Rectal smooth muscle tissue (tissue), 1 donor: ENCODE measurements around the gene RND1.
"Not testable (repeated sequence)": the region's sequence is repeated elsewhere in the genome, so short reads cannot be mapped to it uniquely, and the experiment has no call there.

Source experiments
- H3K27ac ChIP-seq: one replicate; pipeline ENCODE4 v1.7.0; 2013; ENCODE audit warnings: low read depth, low read length, inconsistent platforms
- H3K27me3 ChIP-seq: one replicate; pipeline ENCODE4 v1.7.0; 2013; ENCODE audit warnings: low read length; ENCODE audit not compliant: control insufficient read depth, insufficient read depth
- H3K36me3 ChIP-seq: one replicate; pipeline ENCODE4 v1.7.0; 2013; ENCODE audit warnings: low read length; ENCODE audit not compliant: control insufficient read depth, insufficient read depth
- H3K4me1 ChIP-seq: one replicate; pipeline ENCODE4 v1.7.0; 2013; ENCODE audit warnings: low read length; ENCODE audit not compliant: control insufficient read depth, insufficient read depth
- H3K4me3 ChIP-seq: one replicate; pipeline ENCODE4 v1.7.0; 2013; ENCODE audit warnings: low read length
- H3K9ac ChIP-seq: one replicate; pipeline ENCODE4 v1.7.0; 2013; ENCODE audit warnings: low read length

The RND1 gene

DNA sequence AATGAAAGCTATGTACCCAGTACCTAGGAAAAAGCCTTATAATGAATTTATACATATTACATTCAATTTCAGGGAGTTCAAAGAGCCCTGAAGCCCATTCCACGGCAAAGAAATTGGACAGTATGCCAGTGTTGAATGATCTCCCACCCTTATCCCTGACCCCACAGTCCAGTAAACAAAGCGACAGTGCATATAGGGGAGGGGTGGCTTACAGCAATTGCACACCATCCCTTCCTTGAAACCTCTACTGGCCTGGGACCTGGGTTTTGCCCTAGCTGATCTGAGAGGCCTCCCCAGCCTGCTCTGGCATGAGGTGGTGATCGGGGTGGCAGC is 17.3 kb upstream of the RND1 start:
- Histone ChIP-seq H3K27ac (no peak overlapping the region), H3K9ac (no peak overlapping the region), H3K27me3 (no peaks in the 10 kb centered on the region)

GRCh38 chr12:48882315-48882687 is 16.6 kb upstream of the RND1 start:
- Histone ChIP-seq H3K36me3 (no peaks in the 10 kb centered on the region), H3K9ac (no peak overlapping the region), H3K4me1 (no peaks in the 10 kb centered on the region), H3K27ac (no peak overlapping the region), H3K27me3 (no peaks in the 10 kb centered on the region), H3K4me3 (no peak overlapping the region)

More for the DNA sequence above, 17.3 kb upstream of the RND1 start:
- H3K4me3 ChIP-seq, result no peak overlapping the region
- no peaks in the 10 kb centered on the region for H3K36me3 ChIP-seq
- H3K4me1 ChIP-seq, result no peaks in the 10 kb centered on the region

- Histone ChIP-seq H3K9ac (no peak overlapping the region), H3K4me1 (no peaks in the 10 kb centered on the region), H3K4me3 (no peak overlapping the region), H3K27me3 (no peaks in the 10 kb centered on the region), H3K36me3 (no peaks in the 10 kb centered on the region), H3K27ac (no peak overlapping the region)
These were observed 16.1 kb upstream of the RND1 start for GRCh38 chr12:48881686-48882314.

- Histone ChIP-seq H3K4me3 (no peak overlapping the region), H3K4me1 (no peaks in the 10 kb centered on the region), H3K27me3 (no peaks in the 10 kb centered on the region), H3K27ac (no peak overlapping the region), H3K36me3 (no peaks in the 10 kb centered on the region), H3K9ac (no peak overlapping the region)
These were observed 15.0 kb upstream of the RND1 start for GRCh38 chr12:48880647-48881046.

DNA sequence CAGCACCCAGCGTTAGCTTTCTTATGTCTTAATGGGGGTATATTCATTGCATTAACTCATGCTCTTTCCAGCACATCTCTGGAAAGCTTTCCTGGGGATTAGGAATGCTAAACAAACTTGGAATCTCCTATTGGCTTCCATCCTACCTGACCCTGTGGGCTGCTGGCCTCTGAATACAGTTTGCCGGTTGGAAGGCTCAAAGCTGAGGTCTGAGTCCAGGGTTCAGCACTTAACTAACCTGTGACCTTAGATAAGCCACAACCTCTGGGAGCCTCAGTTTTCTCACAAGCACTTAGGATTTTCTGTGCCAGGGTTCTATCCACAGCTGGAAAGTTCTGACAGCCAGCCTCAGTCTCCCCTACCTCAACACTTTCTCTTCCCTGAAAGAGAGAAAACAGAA is 12.9 kb upstream of the RND1 start:
- Histone ChIP-seq H3K27me3 (no peaks in the 10 kb centered on the region), H3K9ac (no peak overlapping the region), H3K4me3 (no peak overlapping the region), H3K27ac (no peak overlapping the region), H3K36me3 (no peaks in the 10 kb centered on the region), H3K4me1 (no peaks in the 10 kb centered on the region)

DNA sequence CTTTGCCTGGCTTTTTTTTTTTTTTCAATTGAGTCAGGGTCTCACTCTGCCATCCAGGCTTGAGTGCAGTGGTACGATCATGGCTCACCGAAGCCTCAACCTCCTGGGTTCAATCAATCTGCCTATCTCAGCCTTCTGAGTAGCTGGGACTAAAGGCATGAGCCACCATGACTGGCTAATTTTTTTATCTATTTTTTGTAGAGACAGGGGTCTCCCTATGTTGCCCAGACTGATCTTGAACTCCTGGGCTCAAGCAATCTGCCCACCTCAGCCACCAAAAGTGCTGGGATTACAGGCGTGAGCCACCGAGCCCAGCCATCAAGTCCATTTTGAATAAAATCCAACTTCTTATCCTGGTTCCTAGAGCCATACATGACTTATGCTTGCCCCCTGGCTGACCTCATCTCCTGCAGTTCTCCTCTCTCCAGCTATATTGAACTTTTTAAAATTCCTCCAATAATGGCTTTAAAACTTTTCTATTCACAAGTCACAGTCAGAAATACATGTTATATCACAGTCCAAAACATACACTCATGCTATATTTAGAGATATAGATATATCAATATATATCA is 10.4 kb upstream of the RND1 start:
- Histone ChIP-seq H3K4me1 (no peaks in the 10 kb centered on the region), H3K27me3 (no peaks in the 10 kb centered on the region), H3K4me3 (no peak overlapping the region), H3K27ac (no peak overlapping the region), H3K36me3 (no peaks in the 10 kb centered on the region), H3K9ac (no peak overlapping the region)

GRCh38 chr12:48873534-48873933 is 7.9 kb upstream of the RND1 start:
- H3K4me3 ChIP-seq, H3K27me3 ChIP-seq, H3K36me3 ChIP-seq, H3K4me1 ChIP-seq, H3K9ac ChIP-seq, H3K27ac ChIP-seq: not testable (repeated sequence)

DNA sequence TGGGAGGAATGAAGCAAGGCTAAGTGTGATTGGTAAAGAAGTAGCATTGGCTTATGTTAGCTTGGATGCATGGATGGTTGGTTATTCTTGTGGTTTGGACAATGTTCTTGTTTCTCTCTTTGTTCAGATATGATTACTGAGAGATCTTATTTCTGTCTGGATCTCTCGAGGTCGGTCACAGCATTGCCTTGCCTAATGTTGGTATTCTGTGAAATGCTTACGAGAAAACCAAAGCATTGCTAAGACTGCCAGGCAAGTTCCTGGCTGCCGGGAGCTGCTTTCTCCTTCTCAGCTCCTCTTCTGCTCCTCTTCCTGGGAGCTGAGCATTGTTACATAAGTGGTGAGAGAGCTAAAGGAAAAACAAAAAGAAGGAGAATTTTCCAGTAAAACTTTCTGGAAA is 7.4 kb upstream of the RND1 start:
- Histone ChIP-seq H3K27me3 (no peaks in the 10 kb centered on the region), H3K9ac (no peak overlapping the region), H3K4me3 (no peak overlapping the region), H3K36me3 (no peaks in the 10 kb centered on the region), H3K4me1 (no peaks in the 10 kb centered on the region), H3K27ac (no peak overlapping the region)

DNA sequence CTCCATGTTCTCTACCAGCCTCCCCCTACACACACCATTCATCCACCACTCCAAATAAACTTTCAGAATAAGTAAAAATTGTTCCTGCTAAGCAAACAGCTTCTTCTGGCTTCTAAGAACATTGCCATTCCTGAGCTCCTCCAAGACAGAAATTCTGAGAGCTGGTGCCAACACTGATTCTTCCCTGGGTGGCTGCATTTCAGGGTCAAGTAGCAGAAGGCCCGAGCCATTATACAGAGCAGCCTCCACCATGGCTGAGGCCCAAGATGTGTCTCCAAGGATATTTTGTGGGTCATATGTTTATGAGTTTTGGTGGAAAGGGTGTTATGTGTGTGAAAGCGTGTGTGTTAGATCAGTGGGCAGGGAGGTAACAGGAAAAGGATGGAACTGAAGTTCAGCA is 3.5 kb upstream of the RND1 start:
- Histone ChIP-seq H3K36me3 (no peaks in the 10 kb centered on the region), H3K4me1 (peaks cover 3% of the 10 kb centered on the region), H3K27me3 (peaks cover 6% of the 10 kb centered on the region), H3K27ac (no peak overlapping the region), H3K4me3 (no peak overlapping the region), H3K9ac (no peak overlapping the region)

DNA sequence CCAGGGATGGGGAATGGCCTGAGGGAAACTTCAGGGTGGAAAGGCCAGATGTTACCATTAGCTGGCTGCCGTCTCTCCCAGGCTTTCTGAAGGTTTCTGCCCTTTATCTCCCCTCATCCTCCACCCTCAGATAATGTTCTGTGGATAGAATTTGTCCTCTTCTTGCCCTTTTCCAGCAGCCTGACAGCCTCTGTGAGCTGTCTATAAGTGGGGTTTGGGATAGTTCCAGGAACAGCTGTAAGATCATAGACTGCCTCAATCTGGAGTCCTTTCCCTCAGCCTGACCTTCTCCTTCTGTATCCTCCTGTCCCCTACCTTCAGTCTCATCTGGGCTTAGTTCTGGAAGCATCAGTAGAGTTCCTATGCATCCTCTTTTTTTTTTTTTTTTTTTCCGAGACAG is 2.8 kb upstream of the RND1 start:
- Histone ChIP-seq H3K27ac (no peak overlapping the region), H3K9ac (no peak overlapping the region), H3K36me3 (no peaks in the 10 kb centered on the region), H3K27me3 (peaks cover 8% of the 10 kb centered on the region), H3K4me1 (peaks cover 3% of the 10 kb centered on the region), H3K4me3 (no peak overlapping the region)

DNA sequence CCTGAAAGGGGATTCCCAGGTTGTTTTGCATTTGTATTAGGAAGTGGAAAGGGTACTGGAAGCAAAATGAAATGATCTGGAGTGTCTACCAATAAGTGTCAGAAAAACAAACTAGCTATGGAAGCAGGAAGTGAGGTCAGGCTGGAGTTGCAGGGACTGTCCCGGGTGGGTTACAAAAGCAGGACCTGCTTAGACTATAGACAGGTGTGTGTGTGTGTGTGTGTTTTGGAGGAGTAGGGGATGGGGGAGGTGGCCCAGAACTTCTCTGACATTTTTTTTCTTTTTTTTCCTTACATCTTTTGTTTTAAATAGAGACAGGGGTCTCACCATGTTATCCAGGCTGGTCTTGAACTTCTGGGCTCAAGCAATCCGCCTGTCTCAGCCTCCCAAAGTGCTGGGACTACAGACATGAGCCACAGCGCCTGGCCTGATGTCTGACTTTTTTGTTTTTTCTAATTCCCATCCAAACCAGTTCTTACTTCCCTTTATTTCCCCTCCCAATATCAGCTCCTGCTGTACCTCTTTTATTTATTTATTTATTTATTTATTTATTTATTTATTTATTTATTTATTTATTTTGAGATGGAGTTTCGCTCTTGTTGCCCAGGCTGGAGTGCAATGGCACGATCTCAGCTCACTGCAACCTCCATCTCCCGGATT is 512 bp upstream of the RND1 start:
- Histone ChIP-seq H3K27ac (no peak overlapping the region), H3K36me3 (no peaks in the 10 kb centered on the region), H3K4me1 (peaks cover 3% of the 10 kb centered on the region), H3K4me3 (peak overlapping the region; percentile 80), H3K9ac (no peak overlapping the region), H3K27me3 (peaks cover 13% of the 10 kb centered on the region)

DNA sequence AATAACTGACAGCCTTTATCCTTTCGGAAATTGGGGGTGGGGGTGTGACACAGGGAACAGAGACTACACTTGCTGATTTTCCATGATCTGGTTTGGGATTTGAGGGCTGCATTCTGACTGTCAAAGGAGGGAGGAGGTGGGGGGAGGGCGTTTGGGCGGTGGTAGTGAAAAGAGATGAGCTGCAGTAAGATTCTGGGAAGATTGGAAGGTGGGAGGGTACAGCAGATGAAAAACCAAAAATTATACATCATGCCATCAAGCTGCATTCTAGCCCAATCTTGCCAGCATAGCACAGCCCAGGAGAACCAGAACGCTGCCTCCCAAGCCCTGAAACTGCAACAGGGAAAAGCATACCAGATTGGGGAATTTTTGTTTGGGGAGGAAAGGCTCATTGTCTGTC is 2.4 kb downstream of the RND1 start:
- peaks cover 3% of the 10 kb centered on the region for H3K4me1 ChIP-seq
- H3K36me3 ChIP-seq, result no peaks in the 10 kb centered on the region
- H3K27me3 ChIP-seq, result peaks cover 13% of the 10 kb centered on the region
- no peak overlapping the region for H3K27ac ChIP-seq
- H3K4me3 ChIP-seq, result no peak overlapping the region
- H3K9ac ChIP-seq, result no peak overlapping the region

GRCh38 chr12:48862760-48863159 is 2.9 kb downstream of the RND1 start:
- peaks cover 3% of the 10 kb centered on the region for H3K4me1 ChIP-seq
- H3K27me3 ChIP-seq, result peaks cover 13% of the 10 kb centered on the region
- no peak overlapping the region for H3K27ac ChIP-seq
- H3K9ac ChIP-seq, result no peak overlapping the region
- H3K36me3 ChIP-seq, result no peaks in the 10 kb centered on the region
- no peak overlapping the region for H3K4me3 ChIP-seq
